Endothelial cell of umbilical vein (primary cell): Measurements from ENCODE around the gene ARHGAP30. TPM values are rescaled to one million over a fixed set of nuclear protein-coding genes. Genes with fewer than 3 reads are reported as not detected.

Experiments used
- BruUV-seq: library from RNA; stranded (reverse); fragments of 400-500 nt; replicated peaks from 2 replicates; lab custom pipeline; 2021; lab: Mats Ljungman, UMichigan
- CTCF ChIA-PET: fragments of 300-600, 350-600 bp; sonication (Branson Sonifier 250); formaldehyde crosslinking; loops from one replicate; lab custom pipeline; 2021; ENCODE audit warnings: antibody characterized with exemption, inconsistent platforms; lab: Charles Lee
- POLR2A ChIA-PET: fragments of 300-600, 350-600 bp; sonication (Branson Sonifier 250); formaldehyde crosslinking; loops from one replicate; lab custom pipeline; 2021; ENCODE audit warnings: antibody characterized with exemption, inconsistent platforms; lab: Charles Lee
- DNase-seq: peaks from one replicate; pipeline ENCODE4 v3.0.0-alpha.2; 2011; ENCODE audit warnings: low read depth, low spot score
- FAIRE-seq: peaks from 2 replicates; lab custom pipeline; 2011; peaks lifted over from hg19 to GRCh38; lab: Jason Lieb, UNC
- H2AFZ ChIP-seq: 2 replicates; pipeline ENCODE4 v1.6.0; 2012; ENCODE audit warnings: low read depth, low read length, control low read depth, inconsistent platforms
- H3K27ac ChIP-seq: 2 replicates; pipeline ENCODE4 v1.5.1; 2011; ENCODE audit warnings: low read depth, mild to moderate bottlenecking, control low read depth, low read length, moderate library complexity; ENCODE audit not compliant: insufficient read depth
- H3K27me3 ChIP-seq, 2 experiments: 2 replicates each; pipeline versions ENCODE4 v1.6.0 to v1.6.1; 2011; ENCODE audit warnings: low read length in 2 of 2, mixed read lengths in 1 of 2; ENCODE audit not compliant: control insufficient read depth in 2 of 2, insufficient read depth in 2 of 2
- H3K36me3 ChIP-seq, 2 experiments: 2 replicates in 1 of 2; 3 replicates in 1 of 2; pipeline ENCODE4 v1.5.1; 2011; ENCODE audit warnings: low read length in 2 of 2, mild to moderate bottlenecking in 1 of 2, moderate library complexity in 1 of 2; ENCODE audit not compliant: control insufficient read depth in 2 of 2, insufficient read depth in 2 of 2; ENCODE audit errors: extremely low read depth in 1 of 2
- H3K4me1 ChIP-seq: 3 replicates; pipeline ENCODE4 v1.5.1; 2011; ENCODE audit warnings: mild to moderate bottlenecking, low read length; ENCODE audit not compliant: control insufficient read depth, insufficient read depth; ENCODE audit errors: extremely low read depth
- H3K4me2 ChIP-seq: 2 replicates; pipeline ENCODE4 v1.6.1; 2011; ENCODE audit warnings: low read length, control low read depth, mixed read lengths; ENCODE audit not compliant: insufficient read depth
- H3K4me3 ChIP-seq, 3 experiments: fragments of 200-600 bp in 1 of 3; sonication (generic), shearing (Covaris generic) in 1 of 3; replicated peaks in 1 of 3; 2 replicates each; pipeline ENCODE4 v1.5.1; 2011 to 2016; ENCODE audit warnings: control low read depth in 3 of 3, low read length in 3 of 3, mild to moderate bottlenecking in 2 of 3, inconsistent platforms in 1 of 3, low read depth in 1 of 3, moderate library complexity in 1 of 3; ENCODE audit not compliant: insufficient read depth in 1 of 3
- H3K79me2 ChIP-seq: 2 replicates; pipeline ENCODE4 v1.6.0; 2012; ENCODE audit warnings: low read length, inconsistent platforms; ENCODE audit not compliant: control insufficient read depth, insufficient read depth
- H3K9ac ChIP-seq: replicated peaks from 2 replicates; pipeline ENCODE3; 2011; ENCODE audit warnings: low read length, control low read depth; ENCODE audit not compliant: insufficient read depth; ENCODE audit errors: extremely low read depth
- H3K9me1 ChIP-seq: replicated peaks from 3 replicates; pipeline ENCODE4 v1.6.0; 2011; ENCODE audit warnings: mild to moderate bottlenecking, low read length; ENCODE audit not compliant: control insufficient read depth, insufficient read depth; ENCODE audit errors: extremely low read depth
- H3K9me3 ChIP-seq: replicated peaks from 2 replicates; pipeline ENCODE4 v1.5.1; 2012; ENCODE audit warnings: low read length, inconsistent platforms; ENCODE audit not compliant: control insufficient read depth, insufficient read depth
- H4K20me1 ChIP-seq: replicated peaks from 2 replicates; pipeline ENCODE3; 2011; ENCODE audit warnings: mild to moderate bottlenecking, low read length; ENCODE audit not compliant: control insufficient read depth, insufficient read depth; ENCODE audit errors: extremely low read depth
- CTCF ChIP-seq, 2 donors: IDR thresholded peaks; 1 replicate in 1 of 2; 2 replicates in 1 of 2; pipeline ENCODE4 v1.5.1; 2011; ENCODE audit warnings: low read length in 2 of 2, mild to moderate bottlenecking in 2 of 2, moderate library complexity in 2 of 2, control low read depth in 1 of 2, inconsistent platforms in 1 of 2, low read depth in 1 of 2; ENCODE audit not compliant: insufficient read depth in 1 of 2; ENCODE audit errors: extremely low read depth in 1 of 2
- EZH2 ChIP-seq: IDR thresholded peaks from 2 replicates; pipeline ENCODE4 v1.6.1; 2012; ENCODE audit warnings: borderline replicate concordance, low read depth, mild to moderate bottlenecking, moderate library complexity, low read length, inconsistent platforms; ENCODE audit not compliant: severe bottlenecking
- FOS ChIP-seq: IDR thresholded peaks from 2 replicates; pipeline ENCODE4 v1.6.1; 2011; ENCODE audit warnings: mild to moderate bottlenecking, low read length, moderate library complexity, borderline replicate concordance; ENCODE audit not compliant: insufficient read depth
- GATA2 ChIP-seq: IDR thresholded peaks from 2 replicates; pipeline ENCODE4 v1.7.0; 2011; ENCODE audit warnings: low read depth, mild to moderate bottlenecking, moderate library complexity, mixed read lengths, low read length; ENCODE audit not compliant: insufficient read length, insufficient read depth
- JUN ChIP-seq: IDR thresholded peaks from 2 replicates; pipeline ENCODE4 v1.6.1; 2011; ENCODE audit warnings: borderline replicate concordance, low read depth; ENCODE audit not compliant: insufficient read length, insufficient read depth
- MAX ChIP-seq: IDR thresholded peaks from 2 replicates; pipeline ENCODE4 v1.6.1; 2011; ENCODE audit not compliant: insufficient read depth, insufficient read length
- MYC ChIP-seq: IDR thresholded peaks from one replicate; pipeline ENCODE4 v1.6.1; 2011; ENCODE audit warnings: mild to moderate bottlenecking, low read depth, low read length
- POLR2A ChIP-seq: IDR thresholded peaks from 2 replicates; pipeline ENCODE4 v1.6.1; 2012; ENCODE audit warnings: low read depth, mild to moderate bottlenecking, control low read depth, low read length
- POLR2AphosphoS5 ChIP-seq: IDR thresholded peaks from 2 replicates; pipeline ENCODE4 v1.6.1; 2012; ENCODE audit warnings: low read depth, mild to moderate bottlenecking, control low read depth, low read length, moderate library complexity; ENCODE audit not compliant: insufficient read depth
- dilution Hi-C: fragments of 300-500 bp; cut with MboI; formaldehyde crosslinking; loops from one replicate; pipeline ENCODE4 v1.15.0; 2019; ENCODE audit warnings: low sequenced_read_pairs; ENCODE audit not compliant: extremely low pct_ligation_motif_present
- intact Hi-C: fragments of 100-400 bp; cut with micrococcal nuclease; formaldehyde crosslinking; loops from one replicate; pipeline ENCODE4 v1.10.0; 2022
- polyA plus RNA-seq, 4 experiments: library from polyadenylated mRNA; depleted of rRNA in 3 of 4; stranded (reverse) in 3 of 4; unstranded in 1 of 4; fragments of >200 nt; gene quantifications; 2 replicates each; pipeline versions ENCODE4 v1.2.1 to v1.2.3, GENCODE V29; 2011 to 2012; ENCODE audit warnings: missing spikeins in 1 of 4
- total RNA-seq: library from RNA; stranded (reverse); gene quantifications from 2 replicates; pipeline ENCODE4 v1.2.3, GENCODE V29; 2021

Gene ARHGAP30
- total and polyA plus RNA-seq, 2 donors (not counting 3 experiments of a cell fraction or from before 2014, with no cell fraction given), result not detected

- no peak for DNase-seq
- peaks cover 22% of the 10 kb centered on the region for H3K79me2 ChIP-seq
These were observed 56.6 kb downstream of the ARHGAP30 start for GRCh38 chr1:161013131-161013487.

More at GRCh38 chr1:161013131-161013487, 56.6 kb downstream of the ARHGAP30 start:
- dilution Hi-C loops (no loop called here), intact Hi-C loops (loop anchor here (1.0 kb wide), 3 partner anchors 8 to 32 kb away; partner anchors contain the start of genes F11R and USF1)
- ChIA-PET CTCF (interaction anchor here (0.7 to 6.4 kb wide), 8 partner anchors 8 to 85 kb away, joined by 3 to 86 read pairs (median 4); no protein-coding TSS in a partner anchor), POLR2A (interaction anchor here (1.6 kb wide), 1 partner anchor 15 kb away, joined by 10 read pairs; no protein-coding TSS in a partner anchor)
- TF ChIP-seq FOS (peak; percentile 74), MAX (no peak), JUN (peak; percentile 16), GATA2 (no peak), EZH2 (no peak), CTCF (IDR thresholded peaks at IDR 0.05; ENCODE audit: extremely low read depth in 1 of 2, insufficient read depth in 1 of 2, low read depth in 1 of 2, low read length in 2 of 2) (no peak), MYC (no peak), POLR2A (no peak), POLR2AphosphoS5 (no peak)
- H3K9me3 ChIP-seq, result no peaks in the 10 kb centered on the region
- peak overlapping the region; percentile 69 for H3K4me2 ChIP-seq
- H3K27me3 ChIP-seq, result no peaks in the 10 kb centered on the region
- FAIRE-seq, result no peak
- peak overlapping the region; percentile 84 for H3K9ac ChIP-seq
- H3K36me3 ChIP-seq, result no peaks in the 10 kb centered on the region
- peak overlapping the region; percentile 99 for H3K27ac ChIP-seq
- peaks cover 33% of the 10 kb centered on the region for H3K4me1 ChIP-seq
- H3K9me1 ChIP-seq, result no peaks in the 10 kb centered on the region
- no peaks in the 10 kb centered on the region for H4K20me1 ChIP-seq
- no peak overlapping the region for H2AFZ ChIP-seq
- H3K4me3 ChIP-seq, result peak overlapping the region in 1 of 3 experiments; percentile 21
- BruUV-seq, result TSS peak; percentile 28
